Measurements from ENCODE around the gene BEND7.

Gene BEND7

GRCh38 chr10:13518076-13518692 is 10.6 kb downstream of the BEND7 start:
- DNase-seq: no peak

GRCh38 chr10:13517675-13518074 is 11.1 kb downstream of the BEND7 start:
- no peak for DNase-seq

GRCh38 chr10:13516176-13516575 is 12.6 kb downstream of the BEND7 start:
- no peak for DNase-seq

DNA sequence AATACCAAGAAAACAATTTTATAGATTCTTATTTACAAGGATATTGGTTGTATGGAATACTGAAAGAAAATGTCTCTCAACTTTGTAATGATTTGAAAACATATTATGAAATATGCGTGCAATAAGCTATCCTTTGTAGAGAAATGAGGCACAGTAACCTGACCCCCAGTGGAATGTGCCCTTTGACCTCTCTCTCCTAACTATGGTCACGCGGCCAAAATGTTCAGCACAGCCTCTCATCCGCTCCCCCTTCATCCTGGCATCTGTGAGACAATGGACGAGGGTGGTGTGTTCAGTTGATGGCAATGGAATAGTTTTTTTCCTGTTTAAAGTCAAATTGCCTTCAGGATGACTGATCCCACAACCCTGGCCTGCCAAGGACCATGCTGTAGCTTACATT is 13.3 kb downstream of the BEND7 start:
- no peak for DNase-seq

DNA sequence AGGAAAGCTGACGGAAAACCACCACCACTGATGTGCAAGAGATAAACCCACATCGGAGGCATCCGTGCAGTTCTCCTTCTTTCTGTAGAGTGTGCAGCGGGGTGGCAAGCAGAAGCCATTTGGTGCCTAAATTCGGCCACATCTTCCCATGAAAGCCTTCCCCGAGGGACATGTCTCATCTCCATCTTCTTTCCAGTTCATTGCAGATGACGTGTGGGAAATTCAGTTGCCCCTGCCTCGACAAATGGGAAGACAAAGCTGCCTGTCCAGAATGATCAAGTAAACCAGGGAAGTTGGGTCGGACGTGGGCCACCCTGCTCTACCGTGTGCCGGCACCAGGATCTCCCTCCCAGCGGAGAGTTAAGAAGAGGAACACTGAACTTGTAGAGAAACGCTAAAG is 14.5 kb downstream of the BEND7 start:
- DNase-seq: no peak

- no peak for DNase-seq
These were observed 16.2 kb downstream of the BEND7 start for GRCh38 chr10:13512564-13512963.

DNA sequence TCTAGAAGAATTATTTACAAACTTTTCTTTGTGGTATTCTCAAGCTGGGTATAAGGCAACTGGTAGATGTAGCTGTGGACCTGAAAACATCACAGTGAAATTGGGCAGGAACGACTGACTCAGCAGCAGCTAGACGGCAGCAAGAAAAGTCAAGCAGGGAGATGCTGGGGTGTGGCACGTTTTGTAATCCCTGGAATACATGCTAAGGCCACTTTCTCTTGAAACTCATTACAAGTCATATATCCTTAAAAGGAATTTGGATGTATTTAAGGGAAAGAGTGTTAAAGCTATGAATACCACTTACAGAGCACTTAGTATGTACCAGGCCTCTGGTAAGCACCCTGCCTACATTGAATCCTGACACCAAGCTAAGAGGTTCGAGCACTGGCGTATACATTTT is 17.4 kb downstream of the BEND7 start:
- no peak for DNase-seq

- no peak for DNase-seq
These were observed 23.6 kb downstream of the BEND7 start for GRCh38 chr10:13505052-13505680.

GRCh38 chr10:13503745-13504463 is 24.9 kb downstream of the BEND7 start:
- DNase-seq: no peak

DNA sequence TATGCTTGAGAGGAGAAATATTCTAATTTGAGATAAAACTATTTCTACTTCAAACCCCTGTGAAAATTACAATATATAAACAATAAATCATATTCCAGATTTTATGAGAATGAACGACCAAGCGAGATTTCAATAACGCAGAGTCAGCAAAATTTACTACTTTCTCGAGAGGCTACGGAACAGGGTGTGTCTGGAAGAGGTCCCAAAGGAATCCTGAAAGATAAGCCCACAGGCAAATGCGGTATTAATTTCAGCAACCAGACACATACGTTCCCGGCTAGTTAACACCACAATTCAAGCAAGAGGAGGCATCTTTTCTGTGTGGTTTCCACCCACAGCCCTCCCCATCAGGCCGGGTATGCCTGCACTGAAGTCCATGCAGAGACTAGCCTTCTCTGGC is 26.4 kb downstream of the BEND7 start:
- no peak for DNase-seq

- DNase-seq: no peak
These were observed 28.6 kb downstream of the BEND7 start for GRCh38 chr10:13500201-13500600.

DNA sequence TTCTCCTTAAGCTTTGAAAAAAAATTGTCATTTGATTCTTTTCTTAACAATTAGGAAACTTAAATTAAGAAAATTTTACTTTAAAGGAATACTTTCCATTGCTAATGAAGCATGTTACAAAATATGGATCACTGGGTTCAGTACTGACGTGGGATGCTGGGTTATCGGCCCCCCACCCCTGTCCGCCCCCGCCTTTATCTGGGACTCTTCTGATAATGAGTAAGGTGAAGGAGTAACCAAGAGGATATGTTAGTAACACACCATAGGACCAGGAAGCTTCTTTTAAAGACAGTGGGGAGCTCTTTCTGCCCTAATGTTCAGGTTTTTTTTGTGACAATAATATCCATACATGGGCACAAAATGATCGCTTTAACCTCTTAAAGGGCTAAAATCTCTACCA is 29.7 kb downstream of the BEND7 start:
- DNase-seq: no peak

- no peak for DNase-seq
These were observed 31.9 kb downstream of the BEND7 start for GRCh38 chr10:13496931-13497330.

- DNase-seq: no peak
These were observed 32.6 kb downstream of the BEND7 start for GRCh38 chr10:13496164-13496563.

DNA sequence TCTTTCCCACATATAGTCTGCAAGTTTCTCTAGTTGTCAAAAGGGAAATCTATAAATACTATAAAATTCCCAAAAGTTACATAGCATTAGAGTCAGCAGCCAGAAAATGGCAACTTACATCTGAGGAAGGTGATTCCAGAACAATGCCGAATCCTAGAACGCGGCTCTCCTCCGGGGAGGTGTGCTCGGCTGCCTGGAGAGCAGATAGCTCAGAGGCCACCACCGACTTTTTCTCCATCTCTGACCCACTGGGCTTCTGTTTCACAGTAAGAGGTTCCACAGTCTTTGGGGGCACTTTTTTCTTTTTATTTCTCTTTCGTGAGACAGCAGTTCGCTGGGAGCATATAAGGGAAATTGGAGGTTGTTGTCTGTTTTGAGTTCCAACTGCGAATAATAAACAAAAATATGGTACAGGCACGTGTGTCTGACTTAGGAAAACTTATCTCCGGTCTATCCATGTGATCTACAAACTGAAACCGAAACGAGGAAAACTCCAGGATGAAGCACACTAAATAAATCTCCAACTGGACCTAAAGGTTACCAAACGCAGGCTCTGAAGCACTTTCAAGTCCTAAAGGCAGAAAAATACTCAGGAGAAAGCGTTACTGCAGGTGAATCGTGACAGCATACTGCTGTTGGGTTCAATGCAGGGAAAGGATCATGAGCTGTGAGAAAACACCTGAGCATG is 36.2 kb downstream of the BEND7 start:
- no peak for DNase-seq

DNA sequence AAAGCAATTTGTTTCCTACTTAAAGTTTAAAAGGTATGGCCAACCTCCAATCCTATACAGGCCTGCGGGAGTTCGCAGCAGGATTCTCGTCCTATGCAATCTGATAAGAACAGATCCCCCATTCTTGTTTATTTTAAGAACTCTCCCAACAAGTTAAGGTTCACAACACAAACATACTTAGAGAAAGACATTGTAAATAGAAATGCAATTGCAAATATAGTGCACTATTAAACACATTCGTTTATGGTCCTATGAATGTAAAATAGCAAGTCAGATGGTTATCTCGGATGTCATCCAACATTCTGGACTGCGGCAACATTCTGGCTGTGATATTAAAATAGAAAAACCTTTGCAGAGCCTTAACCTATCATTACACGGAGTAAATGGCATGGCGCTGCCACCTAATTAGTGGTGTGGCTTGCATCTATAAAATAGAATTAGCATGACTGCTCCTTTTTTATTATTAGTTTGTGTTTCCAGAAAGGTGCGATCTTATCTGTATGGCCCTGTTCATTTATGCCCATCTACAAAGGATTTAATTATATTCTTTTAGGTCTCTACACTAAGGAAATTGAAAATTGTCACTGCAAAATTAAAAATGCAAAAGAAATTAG is 37.0 kb downstream of the BEND7 start:
- DNase-seq: no peak

GRCh38 chr10:13490503-13490902 is 38.3 kb downstream of the BEND7 start:
- DNase-seq: no peak

DNA sequence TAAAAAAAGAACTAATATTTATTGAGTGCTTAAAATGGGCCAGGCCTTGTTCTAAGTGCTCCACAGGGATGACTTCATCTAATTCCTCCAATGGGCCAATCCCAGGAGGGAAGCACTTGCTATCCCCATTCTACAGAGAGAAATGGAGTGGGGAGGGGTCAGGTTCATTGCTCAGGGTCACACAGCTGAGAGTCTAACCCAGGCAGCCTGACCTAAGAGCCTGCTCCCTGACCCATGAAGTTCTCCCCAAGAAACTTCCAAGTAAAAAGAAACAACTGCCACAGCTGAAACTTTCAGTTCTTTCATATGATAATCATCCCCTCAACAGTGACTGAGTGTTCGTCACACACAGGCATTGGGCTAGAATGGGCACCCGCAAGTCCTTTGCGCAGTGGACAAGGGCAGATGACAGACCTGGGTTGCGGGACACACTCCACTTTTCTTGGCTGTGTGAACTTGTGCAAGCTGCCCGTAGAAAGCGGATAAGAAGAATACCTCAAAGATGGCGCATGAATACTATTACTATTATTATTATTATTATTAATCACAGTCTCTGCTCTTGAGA is 39.7 kb downstream of the BEND7 start:
- no peak for DNase-seq

DNA sequence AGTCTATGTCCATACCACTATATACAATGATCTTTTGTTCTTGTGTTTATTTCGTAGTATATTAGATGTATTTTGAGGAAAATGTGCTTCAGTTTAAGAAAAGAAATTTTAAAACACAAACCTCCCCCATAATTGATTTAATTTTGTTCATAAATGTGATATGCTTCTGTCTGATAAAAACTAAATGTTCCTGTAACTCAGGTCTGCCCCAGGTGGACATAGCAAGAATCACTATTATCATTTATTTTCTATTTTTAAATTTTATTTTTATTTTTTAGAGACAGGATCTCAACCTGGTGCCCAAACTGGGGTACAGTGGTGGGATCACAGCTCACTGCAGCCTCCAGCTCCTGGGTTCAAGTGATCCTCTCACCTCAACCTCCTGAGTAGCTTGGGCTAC is 43.2 kb downstream of the BEND7 start:
- no peak for DNase-seq

- no peak for DNase-seq
These were observed 44.9 kb downstream of the BEND7 start for GRCh38 chr10:13483951-13484350.

GRCh38 chr10:13483073-13483472 is 45.7 kb downstream of the BEND7 start:
- no peak for DNase-seq

- no peak for DNase-seq
These were observed 47.1 kb downstream of the BEND7 start for GRCh38 chr10:13481690-13482089.

DNA sequence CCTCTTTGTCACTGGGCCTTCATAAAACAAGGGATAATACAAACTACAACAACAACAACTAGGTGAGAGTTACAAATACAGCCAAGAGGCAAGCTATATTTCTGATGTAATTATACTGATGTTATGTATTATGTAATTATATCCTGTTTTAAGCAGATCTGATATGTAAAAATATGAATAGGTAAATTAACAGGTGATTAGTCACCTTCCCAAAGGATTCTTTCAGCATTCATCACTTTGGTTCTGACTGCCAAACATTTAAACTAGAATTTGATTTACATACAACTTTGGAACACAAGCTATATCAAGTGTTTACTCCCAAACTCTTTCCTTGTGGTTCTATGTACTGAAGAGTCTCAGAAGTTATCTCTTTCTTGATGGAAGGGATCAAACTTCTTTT is 53.7 kb downstream of the BEND7 start:
- DNase-seq: no peak
